A549 (cell line): ENCODE results near the gene IL17B.

Experiments used
- BHLHE40 ChIP-seq: IDR thresholded peaks from 2 replicates; pipeline ENCODE4 v1.6.1; 2012; ENCODE audit warnings: low read depth, low read length, inconsistent platforms
- CEBPB ChIP-seq, 2 experiments: fragments of >200 bp in 1 of 2; sonication (Bioruptor Twin) in 1 of 2; formaldehyde crosslinking in 1 of 2; IDR thresholded peaks; 2 replicates each; pipeline ENCODE4 v1.6.1; 2012 to 2016
- NR3C1 ChIP-seq: fragments of >200 bp; sonication (Bioruptor Twin); formaldehyde crosslinking; IDR thresholded peaks from 3 replicates; pipeline ENCODE4 v1.6.1; 2017
- TP53 ChIP-seq: fragments of 250-450 bp; sonication (Bioruptor Pico); IDR thresholded peaks from 2 replicates; pipeline ENCODE4 v1.5.0; 2021; ENCODE audit warnings: mild to moderate bottlenecking, moderate library complexity
- ZFP36 ChIP-seq: fragments of 450-650 bp; IDR thresholded peaks from 2 replicates; pipeline ENCODE4 v1.6.1; 2014; ENCODE audit warnings: borderline replicate concordance; ENCODE audit not compliant: partially characterized antibody
- TF ChIP-seq, protein P1 (sequence below): IDR thresholded peaks from 2 replicates; pipeline ENCODE4 v1.6.1; 2012
- TF ChIP-seq, protein P2 (sequence below): fragments of >200 bp; sonication (Bioruptor Twin); formaldehyde crosslinking; IDR thresholded peaks from 3 replicates; pipeline ENCODE4 v1.5.1; 2016

DNA sequence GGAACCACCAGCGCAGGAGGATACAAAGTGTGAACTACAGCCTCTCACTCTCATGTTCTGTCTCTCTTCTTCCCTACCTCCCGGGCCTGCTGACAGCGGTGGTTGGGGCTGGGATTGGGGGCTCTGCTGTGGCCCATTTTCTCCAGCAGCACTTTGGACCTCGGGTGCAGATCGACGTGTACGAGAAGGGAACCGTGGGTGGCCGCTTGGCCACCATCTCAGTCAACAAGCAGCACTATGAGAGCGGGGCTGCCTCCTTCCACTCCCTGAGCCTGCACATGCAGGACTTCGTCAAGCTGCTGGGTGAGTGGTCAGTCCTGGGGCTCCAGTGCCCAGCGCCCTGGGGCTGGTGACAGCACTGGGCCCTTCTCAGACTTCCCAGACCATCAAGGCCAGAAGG is 16.6 kb downstream of the IL17B start:
- TF ChIP-seq TP53 (CRISPR knock-in tag), result no peak
- TF ChIP-seq CEBPB (IDR thresholded peaks at IDR 0.05), result no peak
- TF ChIP-seq, protein P1, sequence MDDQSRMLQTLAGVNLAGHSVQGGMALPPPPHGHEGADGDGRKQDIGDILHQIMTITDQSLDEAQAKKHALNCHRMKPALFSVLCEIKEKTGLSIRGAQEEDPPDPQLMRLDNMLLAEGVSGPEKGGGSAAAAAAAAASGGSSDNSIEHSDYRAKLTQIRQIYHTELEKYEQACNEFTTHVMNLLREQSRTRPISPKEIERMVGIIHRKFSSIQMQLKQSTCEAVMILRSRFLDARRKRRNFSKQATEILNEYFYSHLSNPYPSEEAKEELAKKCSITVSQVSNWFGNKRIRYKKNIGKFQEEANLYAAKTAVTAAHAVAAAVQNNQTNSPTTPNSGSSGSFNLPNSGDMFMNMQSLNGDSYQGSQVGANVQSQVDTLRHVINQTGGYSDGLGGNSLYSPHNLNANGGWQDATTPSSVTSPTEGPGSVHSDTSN, result no peak
- TF ChIP-seq, protein P2, sequence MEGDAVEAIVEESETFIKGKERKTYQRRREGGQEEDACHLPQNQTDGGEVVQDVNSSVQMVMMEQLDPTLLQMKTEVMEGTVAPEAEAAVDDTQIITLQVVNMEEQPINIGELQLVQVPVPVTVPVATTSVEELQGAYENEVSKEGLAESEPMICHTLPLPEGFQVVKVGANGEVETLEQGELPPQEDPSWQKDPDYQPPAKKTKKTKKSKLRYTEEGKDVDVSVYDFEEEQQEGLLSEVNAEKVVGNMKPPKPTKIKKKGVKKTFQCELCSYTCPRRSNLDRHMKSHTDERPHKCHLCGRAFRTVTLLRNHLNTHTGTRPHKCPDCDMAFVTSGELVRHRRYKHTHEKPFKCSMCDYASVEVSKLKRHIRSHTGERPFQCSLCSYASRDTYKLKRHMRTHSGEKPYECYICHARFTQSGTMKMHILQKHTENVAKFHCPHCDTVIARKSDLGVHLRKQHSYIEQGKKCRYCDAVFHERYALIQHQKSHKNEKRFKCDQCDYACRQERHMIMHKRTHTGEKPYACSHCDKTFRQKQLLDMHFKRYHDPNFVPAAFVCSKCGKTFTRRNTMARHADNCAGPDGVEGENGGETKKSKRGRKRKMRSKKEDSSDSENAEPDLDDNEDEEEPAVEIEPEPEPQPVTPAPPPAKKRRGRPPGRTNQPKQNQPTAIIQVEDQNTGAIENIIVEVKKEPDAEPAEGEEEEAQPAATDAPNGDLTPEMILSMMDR, result no peak
- no peak for TF ChIP-seq ZFP36
- TF ChIP-seq NR3C1, result no peak
- TF ChIP-seq BHLHE40, result no peak
